GM19239 (cell line): ENCODE measurements around the gene SH3RF3.

Experiments
- DNase-seq: peaks from one replicate; pipeline ENCODE4 v3.0.0; 2011; ENCODE audit warnings: low spot score; ENCODE audit not compliant: insufficient read length
- FAIRE-seq: peaks from 2 replicates; lab custom pipeline; 2011; peaks lifted over from hg19 to GRCh38; lab: Jason Lieb, UNC

SH3RF3 gene

GRCh38 chr2:109196081-109196875 is 67.3 kb downstream of the SH3RF3 start:
- no peak for FAIRE-seq
- no peak for DNase-seq

GRCh38 chr2:109197491-109198418 is 68.8 kb downstream of the SH3RF3 start:
- FAIRE-seq: no peak

GRCh38 chr2:109199790-109200189 is 70.8 kb downstream of the SH3RF3 start:
- FAIRE-seq (no peak), DNase-seq (no peak)

More at GRCh38 chr2:109197491-109198418, 68.8 kb downstream of the SH3RF3 start:
- no peak for DNase-seq

- DNase-seq: no peak
- FAIRE-seq: no peak
Measured at GRCh38 chr2:109200616-109201464, 71.8 kb downstream of the SH3RF3 start.

GRCh38 chr2:109201465-109202327 is 72.7 kb downstream of the SH3RF3 start:
- no peak for FAIRE-seq
- DNase-seq: no peak

- FAIRE-seq: no peak
- DNase-seq: no peak
Measured at GRCh38 chr2:109202486-109202885, 73.5 kb downstream of the SH3RF3 start.

GRCh38 chr2:109203246-109204011 is 74.4 kb downstream of the SH3RF3 start:
- FAIRE-seq: no peak
- no peak for DNase-seq

- DNase-seq (no peak), FAIRE-seq (no peak)
Measured at GRCh38 chr2:109204412-109204811, 75.4 kb downstream of the SH3RF3 start.

GRCh38 chr2:109205447-109205846 is 76.4 kb downstream of the SH3RF3 start:
- FAIRE-seq: no peak

GRCh38 chr2:109206569-109207146 is 77.7 kb downstream of the SH3RF3 start:
- DNase-seq: no peak
- no peak for FAIRE-seq

More at GRCh38 chr2:109205447-109205846, 76.4 kb downstream of the SH3RF3 start:
- no peak for DNase-seq

- peak; percentile 21 for FAIRE-seq
Measured at GRCh38 chr2:109207176-109207575, 78.2 kb downstream of the SH3RF3 start.

GRCh38 chr2:109208071-109208950 is 79.3 kb downstream of the SH3RF3 start:
- FAIRE-seq: no peak
- DNase-seq: no peak

More at GRCh38 chr2:109207176-109207575, 78.2 kb downstream of the SH3RF3 start:
- DNase-seq: no peak

GRCh38 chr2:109208951-109209335 is 79.9 kb downstream of the SH3RF3 start:
- FAIRE-seq: no peak
- no peak for DNase-seq

GRCh38 chr2:109209412-109209811 is 80.4 kb downstream of the SH3RF3 start:
- FAIRE-seq (no peak), DNase-seq (no peak)

GRCh38 chr2:109209941-109210340 is 80.9 kb downstream of the SH3RF3 start:
- FAIRE-seq: no peak

GRCh38 chr2:109210431-109211200 is 81.6 kb downstream of the SH3RF3 start:
- FAIRE-seq (no peak), DNase-seq (no peak)

More at GRCh38 chr2:109209941-109210340, 80.9 kb downstream of the SH3RF3 start:
- DNase-seq: no peak
